GM12878 (cell line): ENCODE data around the gene NEGR1. TPM values are rescaled to one million over a fixed set of nuclear protein-coding genes. Genes with fewer than 3 reads are reported as not detected.

Experiments
- BCLAF1 ChIP-seq: fragments of 450-650 bp; IDR thresholded peaks from 2 replicates; pipeline ENCODE4 v1.6.1; 2017; ENCODE audit warnings: antibody characterized with exemption, mild to moderate bottlenecking, moderate library complexity
- CREM ChIP-seq: IDR thresholded peaks from 2 replicates; pipeline ENCODE4 v1.6.1; 2014; ENCODE audit warnings: antibody characterized with exemption, low read depth
- HDGF ChIP-seq: fragments of 450-650 bp; IDR thresholded peaks from 2 replicates; pipeline ENCODE4 v1.6.1; 2016; ENCODE audit warnings: antibody characterized with exemption
- PAX8 ChIP-seq: fragments of 450-650 bp; IDR thresholded peaks from 2 replicates; pipeline ENCODE4 v1.6.1; 2017; ENCODE audit warnings: mild to moderate bottlenecking, moderate library complexity
- polyA plus RNA-seq, 11 experiments: library from polyadenylated mRNA; depleted of rRNA in 4 of 11; unstranded in 6 of 11; stranded (reverse) in 5 of 11; fragments of >200 nt; fragmentation: Nextera tagmentation in 4 of 11; fragmentation: Illumina TruSeq in 1 of 11; extraction: Ambion mirVana in 4 of 11; extraction: Trizol in 1 of 11; gene quantifications; 1 replicate in 1 of 11; 2 replicates in 10 of 11; pipeline versions ENCODE4 v1.2.1 to v1.2.3, GENCODE V29; 2011 to 2016; ENCODE audit warnings: inconsistent platforms in 2 of 11, missing spikeins in 2 of 11, low read depth in 1 of 11
- small RNA-seq: library from RNA; depleted of rRNA; stranded (forward); fragments of <200 nt; gene quantifications from one replicate; pipeline ENCODE3, GENCODE V24; 2014
- total RNA-seq, 4 experiments: library from RNA; depleted of rRNA in 3 of 4; stranded (reverse); fragments of >200 nt in 3 of 4; fragmentation: Illumina TruSeq in 1 of 4; extraction: Trizol in 1 of 4; gene quantifications; 2 replicates each; pipeline versions ENCODE4 v1.2.1 to v1.2.3, GENCODE V29; 2013 to 2021

The NEGR1 gene
- total and polyA plus RNA-seq, 10 of the 15 experiments (the other 5 are each of a cell fraction or from before 2014, with no cell fraction given), result under 0.01 to 0.03 (median 0.01) TPM; not detected in 7

- TF ChIP-seq BCLAF1 (no peak), CREM (no peak), HDGF (no peak), PAX8 (no peak)
Measured at GRCh38 chr1:71350330-71350729, 932.0 kb downstream of the NEGR1 start (continued).

Small RNAs within 50 kb of the gene (small RNA-seq; reads per million reads assigned to genes)
- gene AL358453.1, result not detected
- gene AL359821.1, result not detected
